Measurements from ENCODE around the gene CNBP. TPM values are rescaled to one million over a fixed set of nuclear protein-coding genes. Genes with fewer than 3 reads are reported as not detected.
"Not testable (repeated sequence)": the region's sequence is repeated elsewhere in the genome, so short reads cannot be mapped to it uniquely, and the experiment has no call there.

Gene CNBP
- total RNA-seq, 2 donors from 2014 or later: 282 to 299 TPM

- H3K36me3 Mint-ChIP-seq: no peaks in the 10 kb centered on the region
- DNase-seq (ENCODE audit: low spot score in 2 of 2) (no peak), ATAC-seq (no peak)
- H3K27ac Mint-ChIP-seq: no peak overlapping the region
- no peaks in the 10 kb centered on the region for H3K9me3 Mint-ChIP-seq
Observed at GRCh38 chr3:129196601-129197000, 12.9 kb upstream of the CNBP start.

GRCh38 chr3:129195731-129196256, 12.1 kb upstream of the CNBP start:
- ATAC-seq (peak; percentile 57 to 60), DNase-seq (ENCODE audit: low spot score in 2 of 2) (no peak)
- Mint-ChIP-seq H3K9me3 (no peaks in the 10 kb centered on the region), H3K27ac (no peak overlapping the region), H3K36me3 (no peaks in the 10 kb centered on the region)

- H3K9me3 Mint-ChIP-seq; H3K27ac Mint-ChIP-seq; H3K36me3 Mint-ChIP-seq; ATAC-seq; DNase-seq (ENCODE audit: low spot score in 2 of 2): not testable (repeated sequence)
Observed at GRCh38 chr3:129189793-129190192, 6.1 kb upstream of the CNBP start.

DNA sequence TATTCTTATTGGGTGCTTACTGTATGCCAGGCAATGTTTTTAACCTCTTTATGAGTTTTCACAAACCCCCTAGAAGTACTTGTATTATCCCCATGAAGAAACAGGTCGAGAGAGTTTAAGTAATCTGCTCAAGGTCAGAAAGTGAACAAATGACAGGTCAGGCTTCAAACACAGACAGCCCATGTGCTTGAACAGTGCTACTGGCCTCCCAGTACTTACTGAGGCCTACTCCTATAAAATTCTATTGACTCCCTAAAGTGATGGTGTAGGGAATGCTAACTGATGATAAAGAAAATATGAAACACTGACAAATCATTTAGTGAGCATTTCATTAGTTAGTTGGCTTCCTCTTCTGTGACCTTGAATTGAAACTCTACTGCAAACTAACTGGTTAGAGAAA, 4.2 kb upstream of the CNBP start:
- H3K27ac Mint-ChIP-seq: peak overlapping the region in 1 of 2 donors; percentile 29
- H3K36me3 Mint-ChIP-seq: peaks cover 10 to 16% of the 10 kb centered on the region in 2 donors
- H3K9me3 Mint-ChIP-seq: no peaks in the 10 kb centered on the region
- ATAC-seq (no peak), DNase-seq (ENCODE audit: low spot score in 2 of 2) (no peak)

DNA sequence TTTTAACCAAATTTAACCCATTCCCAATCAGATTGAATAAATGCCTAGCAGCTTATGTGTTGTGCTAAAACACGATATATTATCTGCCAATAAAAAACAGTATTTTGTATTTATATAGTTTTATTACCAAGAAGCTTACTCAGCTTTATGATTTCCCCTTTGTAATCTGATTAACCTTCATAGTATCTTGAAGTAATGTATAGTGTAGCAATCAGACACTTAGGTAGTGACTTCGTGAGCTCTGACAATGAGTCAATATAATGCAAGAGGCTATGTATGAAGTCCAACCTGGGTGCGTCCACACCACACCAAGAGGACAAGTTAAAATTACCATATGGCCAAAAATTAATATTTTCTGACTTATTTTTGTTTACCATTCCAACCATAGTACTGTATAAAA, 2.1 kb upstream of the CNBP start:
- H3K36me3 Mint-ChIP-seq: peaks cover 31% of the 10 kb centered on the region in 2 donors
- H3K27ac Mint-ChIP-seq: no peak overlapping the region
- no peak for DNase-seq (ENCODE audit: low spot score in 2 of 2)
- ATAC-seq: no peak
- H3K9me3 Mint-ChIP-seq: no peaks in the 10 kb centered on the region

DNA sequence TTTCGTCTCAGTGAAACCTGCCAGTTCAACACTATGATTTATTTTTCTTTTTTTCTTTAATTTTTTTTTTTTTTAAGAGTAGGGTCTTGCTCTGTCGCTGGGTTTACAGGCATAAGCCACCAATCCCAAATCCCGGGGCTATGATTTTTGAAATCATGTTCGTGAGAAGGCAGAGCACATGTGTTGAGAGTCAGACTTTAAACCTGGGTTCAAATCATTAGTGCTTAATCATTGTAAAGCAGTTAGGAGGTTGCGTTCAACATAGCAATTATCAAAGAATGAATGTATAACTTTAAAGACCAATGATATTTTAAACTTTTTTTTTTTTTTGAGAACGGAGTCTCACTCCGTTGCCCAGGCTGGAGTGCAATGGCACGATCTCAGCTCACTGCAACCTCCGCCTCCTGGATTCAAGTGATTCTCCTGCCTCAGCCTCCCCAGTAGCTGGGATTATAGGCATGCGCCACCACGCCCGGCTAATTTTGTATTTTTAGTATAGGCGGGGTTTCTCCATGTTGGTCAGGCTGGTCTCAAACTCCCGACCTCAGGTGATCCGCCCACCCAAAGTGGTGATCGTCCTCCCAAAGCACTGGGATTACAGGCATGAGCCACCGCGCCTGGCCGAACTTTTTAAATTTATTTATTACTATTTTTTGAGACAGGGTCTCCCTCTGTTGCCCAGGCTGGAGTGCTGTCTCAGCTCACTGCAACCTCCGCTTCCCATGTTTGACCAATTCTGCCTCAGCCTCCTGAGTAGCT, 1.3 kb upstream of the CNBP start:
- H3K36me3 Mint-ChIP-seq: peaks cover 31 to 38% of the 10 kb centered on the region in 2 donors
- not testable (repeated sequence) for DNase-seq (ENCODE audit: low spot score in 2 of 2); H3K9me3 Mint-ChIP-seq; ATAC-seq
- H3K27ac Mint-ChIP-seq: peak overlapping the region; percentile 94 to 99

GRCh38 chr3:129184396-129184657, 631 bp upstream of the CNBP start:
- H3K36me3 Mint-ChIP-seq: peaks cover 34 to 41% of the 10 kb centered on the region in 2 donors
- ATAC-seq: peak; percentile 3 to 22
- no peaks in the 10 kb centered on the region for H3K9me3 Mint-ChIP-seq
- DNase-seq (ENCODE audit: low spot score in 2 of 2): no peak
- peak overlapping the region; percentile 94 to 99 for H3K27ac Mint-ChIP-seq

- ATAC-seq (no peak), DNase-seq (ENCODE audit: low spot score in 2 of 2) (peak in 1 of 2 donors; percentile 58)
- Mint-ChIP-seq H3K9me3 (no peaks in the 10 kb centered on the region), H3K36me3 (peaks cover 36 to 54% of the 10 kb centered on the region in 2 donors), H3K27ac (peak overlapping the region; percentile 94 to 99)
Observed at GRCh38 chr3:129182390-129183185, 1.1 kb downstream of the CNBP start.

DNA sequence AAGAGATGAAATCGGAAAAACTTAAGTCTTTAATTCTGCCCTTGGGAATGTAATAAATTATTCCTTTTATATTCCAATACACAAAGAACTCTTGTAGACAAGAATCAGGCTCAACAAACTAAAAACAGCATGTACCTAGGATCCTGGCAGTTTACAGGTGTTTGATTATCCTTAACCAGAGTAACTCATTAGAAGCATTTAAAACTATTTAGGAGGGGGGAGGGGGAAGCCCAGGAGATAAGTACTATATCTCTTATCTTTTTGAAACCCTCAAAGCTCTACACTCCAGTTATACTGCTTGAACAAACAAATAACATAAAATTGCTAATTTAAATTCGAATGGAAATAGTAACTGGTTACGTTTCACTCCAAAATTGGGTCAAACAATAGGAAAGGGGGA, 1.9 kb downstream of the CNBP start:
- DNase-seq (ENCODE audit: low spot score in 2 of 2) (no peak), ATAC-seq (no peak)
- no peaks in the 10 kb centered on the region for H3K9me3 Mint-ChIP-seq
- peak overlapping the region; percentile 94 to 99 for H3K27ac Mint-ChIP-seq
- peaks cover 36 to 59% of the 10 kb centered on the region in 2 donors for H3K36me3 Mint-ChIP-seq

GRCh38 chr3:129180461-129180860, 3.2 kb downstream of the CNBP start:
- Mint-ChIP-seq H3K36me3 (peaks cover 42 to 70% of the 10 kb centered on the region in 2 donors), H3K9me3 (no peaks in the 10 kb centered on the region), H3K27ac (peak overlapping the region; percentile 94 to 99)
- DNase-seq (ENCODE audit: low spot score in 2 of 2) (no peak), ATAC-seq (no peak)

GRCh38 chr3:129176051-129176450, 7.6 kb downstream of the CNBP start:
- ATAC-seq (no peak), DNase-seq (ENCODE audit: low spot score in 2 of 2) (no peak)
- Mint-ChIP-seq H3K36me3 (peaks cover 14 to 59% of the 10 kb centered on the region in 2 donors), H3K9me3 (no peaks in the 10 kb centered on the region), H3K27ac (peak overlapping the region in 1 of 2 donors; percentile 36)

GRCh38 chr3:129173725-129174124, 10.0 kb downstream of the CNBP start:
- Mint-ChIP-seq H3K36me3 (peaks cover 21 to 55% of the 10 kb centered on the region in 2 donors), H3K9me3 (no peaks in the 10 kb centered on the region), H3K27ac (peak overlapping the region in 1 of 2 donors; percentile 91)
- no peak for DNase-seq (ENCODE audit: low spot score in 2 of 2)
- no peak for ATAC-seq

- Mint-ChIP-seq H3K36me3 (peaks cover 21 to 51% of the 10 kb centered on the region in 2 donors), H3K9me3 (no peaks in the 10 kb centered on the region), H3K27ac (no peak overlapping the region)
- ATAC-seq: no peak
- no peak for DNase-seq (ENCODE audit: low spot score in 2 of 2)
Observed at GRCh38 chr3:129173206-129173605, 10.5 kb downstream of the CNBP start.

- Mint-ChIP-seq H3K36me3 (peaks cover 21 to 25% of the 10 kb centered on the region in 2 donors), H3K27ac (no peak overlapping the region), H3K9me3 (no peaks in the 10 kb centered on the region)
- DNase-seq (ENCODE audit: low spot score in 2 of 2) (no peak), ATAC-seq (no peak)
Observed at GRCh38 chr3:129166579-129167332, 16.9 kb downstream of the CNBP start.

GRCh38 chr3:129165594-129165993, 18.1 kb downstream of the CNBP start:
- peaks cover 18 to 19% of the 10 kb centered on the region in 2 donors for H3K36me3 Mint-ChIP-seq
- not testable (repeated sequence) for H3K9me3 Mint-ChIP-seq; ATAC-seq; H3K27ac Mint-ChIP-seq; DNase-seq (ENCODE audit: low spot score in 2 of 2)

DNA sequence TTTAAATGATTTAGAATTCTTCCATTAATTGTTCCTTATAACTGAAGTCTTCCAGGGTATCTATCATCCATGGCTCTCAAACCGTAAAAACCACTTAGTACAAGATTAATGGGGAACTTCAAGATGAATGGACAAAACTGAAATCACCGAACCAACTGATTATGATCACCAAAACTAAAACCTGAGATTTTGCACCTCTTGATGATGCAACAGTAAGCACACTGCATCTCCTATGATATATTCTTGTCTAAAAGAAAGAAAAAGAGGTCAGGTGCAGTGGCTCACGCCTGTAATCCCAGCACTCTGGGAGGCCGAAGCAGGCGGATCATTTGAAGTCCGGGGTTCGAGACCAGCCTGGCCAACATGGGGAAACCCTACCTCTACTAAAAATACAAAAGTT, 19.2 kb downstream of the CNBP start:
- H3K36me3 Mint-ChIP-seq: peaks cover 13 to 17% of the 10 kb centered on the region in 2 donors
- H3K27ac Mint-ChIP-seq: no peak overlapping the region
- H3K9me3 Mint-ChIP-seq: no peaks in the 10 kb centered on the region
- ATAC-seq (no peak), DNase-seq (ENCODE audit: low spot score in 2 of 2) (no peak)

All from activated naive CD4-positive, alpha-beta T cell treated with anti-CD3 and anti-CD28 coated beads, Interleukin-2, amount 50 U/mL, for 72 hours (primary cell).